H9 (cell line): Measurements from ENCODE around the gene AHI1. TPM values are rescaled to one million over a fixed set of nuclear protein-coding genes. Genes with fewer than 3 reads are reported as not detected.

Experiments
- DNase-seq: peaks from one replicate; pipeline ENCODE4 v3.0.0-alpha.2; 2017
- H2AFZ ChIP-seq: one replicate; pipeline ENCODE4 v1.6.1; 2013; ENCODE audit warnings: mild to moderate bottlenecking, low read length, control low read depth, moderate library complexity
- H2AK5ac ChIP-seq: 2 replicates; pipeline ENCODE4 v1.6.1; 2013; ENCODE audit warnings: low read length, control low read depth, mixed read lengths; ENCODE audit not compliant: insufficient read length
- H2BK120ac ChIP-seq: one replicate; pipeline ENCODE4 v1.6.1; 2013; ENCODE audit warnings: low read depth, mild to moderate bottlenecking, low read length, control low read depth, inconsistent platforms; ENCODE audit not compliant: poor library complexity, severe bottlenecking
- H2BK12ac ChIP-seq: 2 replicates; pipeline ENCODE4 v1.6.1; 2013; ENCODE audit warnings: low read length, control low read depth, mixed read lengths, low read depth; ENCODE audit not compliant: insufficient read length
- H2BK15ac ChIP-seq: 2 replicates; pipeline ENCODE4 v1.6.1; 2013; ENCODE audit warnings: low read depth, low read length, control low read depth
- H2BK20ac ChIP-seq: one replicate; pipeline ENCODE4 v1.6.1; 2013; ENCODE audit warnings: low read depth, mild to moderate bottlenecking, low read length, control low read depth, inconsistent platforms; ENCODE audit not compliant: poor library complexity, severe bottlenecking
- H2BK5ac ChIP-seq: 2 replicates; pipeline ENCODE4 v1.6.1; 2013; ENCODE audit warnings: low read length, control low read depth, mixed read lengths; ENCODE audit not compliant: insufficient read length
- H3K14ac ChIP-seq: 2 replicates; pipeline ENCODE4 v1.6.1; 2013; ENCODE audit warnings: low read length, control low read depth; ENCODE audit not compliant: insufficient read depth
- H3K18ac ChIP-seq: 2 replicates; pipeline ENCODE4 v1.6.1; 2013; ENCODE audit warnings: low read depth, mild to moderate bottlenecking, mixed read lengths, low read length, control low read depth; ENCODE audit not compliant: insufficient read length
- H3K23ac ChIP-seq: 2 replicates; pipeline ENCODE4 v1.6.1; 2013; ENCODE audit warnings: low read length, control low read depth, mixed read lengths, low read depth; ENCODE audit not compliant: insufficient read length
- H3K23me2 ChIP-seq: 2 replicates; pipeline ENCODE4 v1.6.1; 2013; ENCODE audit warnings: low read depth, mild to moderate bottlenecking, mixed read lengths, low read length, control low read depth; ENCODE audit not compliant: insufficient read length, poor library complexity, severe bottlenecking
- H3K27ac ChIP-seq: 2 replicates; pipeline ENCODE4 v1.5.1; 2013; ENCODE audit warnings: low read length, control low read depth, mixed read lengths, low read depth; ENCODE audit not compliant: insufficient read length
- H3K27me3 ChIP-seq: 2 replicates; pipeline ENCODE4 v1.6.1; 2013; ENCODE audit warnings: low read length, control low read depth, inconsistent platforms; ENCODE audit not compliant: insufficient read depth
- H3K4ac ChIP-seq: 2 replicates; pipeline ENCODE4 v1.6.1; 2013; ENCODE audit warnings: low read depth, mild to moderate bottlenecking, control low read depth, inconsistent platforms, low read length, moderate library complexity
- H3K4me1 ChIP-seq: 2 replicates; pipeline ENCODE4 v1.6.1; 2013; ENCODE audit warnings: low read length, control low read depth, inconsistent platforms; ENCODE audit not compliant: insufficient read depth
- H3K4me2 ChIP-seq: 2 replicates; pipeline ENCODE4 v1.6.1; 2013; ENCODE audit warnings: low read length, control low read depth, mixed read lengths; ENCODE audit not compliant: insufficient read length, insufficient read depth
- H3K56ac ChIP-seq: 2 replicates; pipeline ENCODE4 v1.6.1; 2013; ENCODE audit warnings: low read depth, mild to moderate bottlenecking, mixed read lengths, low read length, control low read depth; ENCODE audit not compliant: insufficient read length
- H3K79me1 ChIP-seq: 2 replicates; pipeline ENCODE4 v1.6.1; 2013; ENCODE audit warnings: low read depth, mild to moderate bottlenecking, moderate library complexity, low read length, control low read depth, inconsistent platforms; ENCODE audit not compliant: insufficient read depth, poor library complexity, severe bottlenecking
- H3K79me2 ChIP-seq: 2 replicates; pipeline ENCODE4 v1.6.1; 2013; ENCODE audit warnings: low read length, control low read depth, inconsistent platforms; ENCODE audit not compliant: insufficient read depth
- H3K9ac ChIP-seq: 2 replicates; pipeline ENCODE4 v1.6.1; 2013; ENCODE audit warnings: low read length, control low read depth, mixed read lengths; ENCODE audit not compliant: insufficient read length; ENCODE audit errors: extremely low read depth
- H3K9me3 ChIP-seq: one replicate; pipeline ENCODE4 v1.6.1; 2013; ENCODE audit warnings: low read depth, low read length, inconsistent platforms; ENCODE audit not compliant: control insufficient read depth
- H3T11ph ChIP-seq: one replicate; pipeline ENCODE4 v1.6.1; 2013; ENCODE audit warnings: mild to moderate bottlenecking, low read length, control low read depth, inconsistent platforms
- H4K20me1 ChIP-seq: one replicate; pipeline ENCODE4 v1.6.1; 2013; ENCODE audit not compliant: control insufficient read depth, insufficient read length, insufficient read depth
- H4K5ac ChIP-seq: 2 replicates; pipeline ENCODE4 v1.6.1; 2013; ENCODE audit warnings: low read depth, mild to moderate bottlenecking, mixed read lengths, low read length, control low read depth; ENCODE audit not compliant: insufficient read length
- H4K8ac ChIP-seq: replicated peaks from 2 replicates; pipeline ENCODE4 v1.6.1; 2013; ENCODE audit warnings: low read length, control low read depth, mixed read lengths, low read depth; ENCODE audit not compliant: insufficient read length
- H4K91ac ChIP-seq: 2 replicates; pipeline ENCODE4 v1.6.1; 2013; ENCODE audit warnings: low read depth, mild to moderate bottlenecking, moderate library complexity, mixed read lengths, low read length, control low read depth; ENCODE audit not compliant: insufficient read length
- H3K27ac Mint-ChIP-seq, 3 experiments: 2 replicates in 2 of 3; 3 replicates in 1 of 3; pipeline ENCODE4 v1.8.0; 2020 to 2021; ENCODE audit warnings: mixed read lengths in 3 of 3, mild to moderate bottlenecking in 1 of 3, moderate library complexity in 1 of 3
- H3K27me3 Mint-ChIP-seq: 2 replicates; pipeline ENCODE4 v1.8.0; 2021; ENCODE audit warnings: low read depth, mild to moderate bottlenecking, moderate library complexity, mixed read lengths
- H3K36me3 Mint-ChIP-seq, 3 experiments: 2 replicates in 2 of 3; 3 replicates in 1 of 3; pipeline ENCODE4 v1.8.0; 2020 to 2021; ENCODE audit warnings: low read depth in 3 of 3, mixed read lengths in 3 of 3; ENCODE audit not compliant: insufficient read depth in 1 of 3
- H3K4me1 Mint-ChIP-seq, 2 experiments: 2 replicates each; pipeline ENCODE4 v1.8.0; 2020; ENCODE audit warnings: mixed read lengths in 2 of 2
- H3K4me3 Mint-ChIP-seq, 2 experiments: 2 replicates in 1 of 2; 3 replicates in 1 of 2; pipeline ENCODE4 v1.8.0; 2020 to 2021; ENCODE audit warnings: mild to moderate bottlenecking in 2 of 2, mixed read lengths in 2 of 2, moderate library complexity in 1 of 2
- H3K9me3 Mint-ChIP-seq, 2 experiments: 2 replicates in 1 of 2; 3 replicates in 1 of 2; pipeline ENCODE4 v1.8.0; 2020; ENCODE audit warnings: mild to moderate bottlenecking in 2 of 2, mixed read lengths in 2 of 2, moderate library complexity in 1 of 2
- CTCF ChIP-seq: fragments of 200-600 bp; sonication (generic); conservative IDR thresholded peaks from 3 replicates; pipeline ENCODE4 v1.8.0; 2021; ENCODE audit warnings: antibody characterized with exemption, mild to moderate bottlenecking
- WGBS: extraction: QIAGEN DNeasy Blood & Tissue Kit; methylation state at CpG from one replicate; pipeline ENCODE4 v1.1.7; 2013; ENCODE audit warnings: missing lambda C conversion rate, low lambda C conversion rate, mixed read lengths; ENCODE audit not compliant: insufficient read length; ENCODE audit errors: extremely low coverage; 5-methylcytosine and 5-hydroxymethylcytosine counted together
- total RNA-seq: library from RNA; stranded (reverse); gene quantifications from 2 replicates; pipeline ENCODE4 v1.2.1, GENCODE V29; 2021

Gene AHI1
- total RNA-seq, 1 experiment from 2014 or later: 9.9 TPM

- no peaks in the 10 kb centered on the region for H3K79me1 ChIP-seq
- no peak overlapping the region for H3K56ac ChIP-seq
- H3K18ac ChIP-seq: no peak overlapping the region
- no peak overlapping the region for H3K27ac ChIP-seq
- Mint-ChIP-seq H3K27me3 (no peaks in the 10 kb centered on the region), H3K4me3 (no peak overlapping the region), H3K9me3 (no peaks in the 10 kb centered on the region), H3K27ac (no peak overlapping the region), H3K4me1 (no peaks in the 10 kb centered on the region), H3K36me3 (no peaks in the 10 kb centered on the region)
- H3K4ac ChIP-seq: no peak overlapping the region
- no peak overlapping the region for H2AFZ ChIP-seq
- no peak overlapping the region for H3K14ac ChIP-seq
- no CpG with 5 or more reads among the region's 2 CpGs for WGBS
- H4K5ac ChIP-seq: no peak overlapping the region
- H3K9me3 ChIP-seq: no peaks in the 10 kb centered on the region
- no peaks in the 10 kb centered on the region for H3K27me3 ChIP-seq
- no peak overlapping the region for H2BK5ac ChIP-seq
- no peak overlapping the region for H4K8ac ChIP-seq
- no peak overlapping the region for H2AK5ac ChIP-seq
- H3K4me1 ChIP-seq: no peaks in the 10 kb centered on the region
- no peak overlapping the region for H2BK20ac ChIP-seq
- H2BK12ac ChIP-seq: no peak overlapping the region
- no peaks in the 10 kb centered on the region for H4K20me1 ChIP-seq
- no peak for DNase-seq
- no peak overlapping the region for H4K91ac ChIP-seq
- no peak overlapping the region for H3T11ph ChIP-seq
- no peak for TF ChIP-seq CTCF
- no peak overlapping the region for H3K9ac ChIP-seq
- H3K79me2 ChIP-seq: no peaks in the 10 kb centered on the region
- no peak overlapping the region for H2BK120ac ChIP-seq
- H3K4me2 ChIP-seq: no peak overlapping the region
- no peak overlapping the region for H2BK15ac ChIP-seq
- no peak overlapping the region for H3K23ac ChIP-seq
- no peaks in the 10 kb centered on the region for H3K23me2 ChIP-seq
These were observed 112.2 kb downstream of the AHI1 start for GRCh38 chr6:135385299-135385698.
